ENCODE data around the gene CBX8.
A peak's percentile ranks its signal among the peaks of the same experiment; 100 is the strongest.

Gene CBX8

GRCh38 chr17:79830763-79831264 lies 33.9 kb upstream of the CBX8 start:
- no peaks in the 10 kb centered on the region for H3K9me3 Mint-ChIP-seq
- H3K27me3 Mint-ChIP-seq = peaks cover 9% of the 10 kb centered on the region
- intact Hi-C loops (cut with micrococcal nuclease) = no loop called here
- H3K27ac Mint-ChIP-seq = peak overlapping the region; percentile 79
- peaks cover 90% of the 10 kb centered on the region for H3K4me1 Mint-ChIP-seq (ENCODE audit: low read depth)
- peaks cover 32% of the 10 kb centered on the region for H3K36me3 Mint-ChIP-seq (ENCODE audit: low read depth)
- no peak overlapping the region for H3K4me3 Mint-ChIP-seq

GRCh38 chr17:79830303-79830702 lies 33.4 kb upstream of the CBX8 start:
- Mint-ChIP-seq H3K4me1 (ENCODE audit: low read depth) (peaks cover 90% of the 10 kb centered on the region), H3K4me3 (no peak overlapping the region), H3K27ac (no peak overlapping the region), H3K9me3 (no peaks in the 10 kb centered on the region), H3K36me3 (ENCODE audit: low read depth) (peaks cover 27% of the 10 kb centered on the region), H3K27me3 (peaks cover 9% of the 10 kb centered on the region)
- intact Hi-C loops (cut with micrococcal nuclease) = no loop called here

GRCh38 chr17:79829457-79829856 lies 32.6 kb upstream of the CBX8 start:
- H3K27me3 Mint-ChIP-seq = peaks cover 11% of the 10 kb centered on the region
- peaks cover 19% of the 10 kb centered on the region for H3K36me3 Mint-ChIP-seq (ENCODE audit: low read depth)
- no peak overlapping the region for H3K4me3 Mint-ChIP-seq
- peak overlapping the region; percentile 45 for H3K27ac Mint-ChIP-seq
- intact Hi-C loops (cut with micrococcal nuclease) = no loop called here
- H3K4me1 Mint-ChIP-seq (ENCODE audit: low read depth) = peaks cover 82% of the 10 kb centered on the region
- H3K9me3 Mint-ChIP-seq = no peaks in the 10 kb centered on the region

- H3K4me1 Mint-ChIP-seq (ENCODE audit: low read depth) = peaks cover 79% of the 10 kb centered on the region
- no peak overlapping the region for H3K4me3 Mint-ChIP-seq
- intact Hi-C loops (cut with micrococcal nuclease) = no loop called here
- H3K27me3 Mint-ChIP-seq = peaks cover 13% of the 10 kb centered on the region
- no peaks in the 10 kb centered on the region for H3K9me3 Mint-ChIP-seq
- peak overlapping the region; percentile 45 for H3K27ac Mint-ChIP-seq
- H3K36me3 Mint-ChIP-seq (ENCODE audit: low read depth) = peaks cover 14% of the 10 kb centered on the region
Observed at GRCh38 chr17:79829004-79829403, 32.1 kb upstream of the CBX8 start.

DNA sequence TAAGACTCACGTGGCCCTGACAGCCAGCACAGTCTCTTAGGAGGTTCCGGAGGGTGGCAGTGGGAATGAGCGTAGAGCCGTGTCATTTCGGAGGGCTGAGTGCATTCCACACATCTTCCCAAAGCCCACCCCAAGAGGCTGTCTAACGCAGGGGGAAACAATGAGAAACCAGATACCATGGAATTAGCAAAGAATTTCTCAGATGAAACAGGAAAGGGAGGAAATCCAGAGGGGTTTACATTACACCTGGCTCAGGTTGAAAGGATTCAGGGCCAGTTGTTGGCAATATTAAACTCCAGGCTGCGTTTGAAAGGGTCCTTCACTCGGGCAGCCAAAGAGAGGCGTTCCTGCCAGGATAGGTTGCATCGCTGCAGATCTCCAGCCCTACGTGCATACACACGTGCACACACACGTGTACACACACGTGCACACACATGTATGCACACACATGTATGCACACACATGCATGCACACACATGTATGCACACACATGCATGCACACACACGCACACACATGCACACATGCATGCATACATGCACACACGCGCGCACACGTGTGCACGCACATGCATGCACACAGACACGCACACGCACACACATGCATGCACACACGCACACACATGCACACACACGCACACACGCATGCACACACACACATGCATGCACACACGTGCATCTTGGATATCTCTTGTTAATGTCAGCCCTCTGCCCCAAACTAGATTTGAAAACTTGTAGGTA lies 30.1 kb upstream of the CBX8 start:
- Mint-ChIP-seq H3K36me3 (ENCODE audit: low read depth) (no peaks in the 10 kb centered on the region), H3K27ac (peak overlapping the region; percentile 62), H3K4me1 (ENCODE audit: low read depth) (peaks cover 67% of the 10 kb centered on the region), H3K27me3 (peaks cover 28% of the 10 kb centered on the region), H3K4me3 (no peak overlapping the region), H3K9me3 (no peaks in the 10 kb centered on the region)
- intact Hi-C loops (cut with micrococcal nuclease) = no loop called here

DNA sequence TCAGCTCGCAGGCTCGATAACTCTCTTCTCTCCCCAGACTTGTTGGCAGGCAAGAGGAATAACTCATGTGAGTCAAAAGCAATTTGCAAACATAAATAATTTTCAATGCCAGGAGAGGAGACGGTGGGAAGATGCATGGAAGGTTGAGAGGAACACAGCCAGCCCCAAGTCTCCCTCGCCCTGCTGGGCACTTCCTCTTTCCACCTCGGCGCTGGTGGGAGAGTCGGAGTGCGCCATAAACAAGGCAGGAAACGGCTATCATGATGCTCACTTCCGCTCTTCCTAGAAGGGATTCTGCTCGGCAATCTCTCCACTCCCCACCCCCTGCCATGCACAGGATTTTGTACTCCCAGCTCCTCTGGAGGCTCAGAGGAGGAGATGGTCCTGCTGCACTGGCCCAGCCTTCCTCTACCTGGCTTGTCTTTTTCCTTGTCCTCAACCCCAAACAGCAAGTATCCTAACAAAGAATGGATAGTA lies 29.4 kb upstream of the CBX8 start:
- Mint-ChIP-seq H3K4me1 (ENCODE audit: low read depth) (peaks cover 63% of the 10 kb centered on the region), H3K27me3 (peaks cover 33% of the 10 kb centered on the region), H3K4me3 (no peak overlapping the region), H3K36me3 (ENCODE audit: low read depth) (no peaks in the 10 kb centered on the region), H3K9me3 (no peaks in the 10 kb centered on the region), H3K27ac (peak overlapping the region; percentile 62)
- intact Hi-C loops (cut with micrococcal nuclease) = no loop called here

DNA sequence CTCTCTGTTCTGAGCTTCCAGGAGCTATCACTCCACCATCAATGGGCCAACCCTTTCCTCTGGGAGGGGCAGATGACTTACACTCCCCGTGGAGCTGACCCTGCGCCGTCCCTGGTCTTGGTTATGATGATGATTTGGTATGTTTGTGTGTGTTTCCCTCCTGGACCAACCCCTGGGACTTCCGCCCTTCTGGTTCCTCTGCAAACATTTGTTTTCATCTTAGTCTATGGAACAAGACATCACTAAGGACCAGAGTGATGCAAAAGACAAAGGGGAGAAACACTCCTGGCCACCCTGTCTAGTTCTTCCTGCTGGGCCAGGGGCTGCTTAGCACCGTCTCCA lies 28.7 kb upstream of the CBX8 start:
- Mint-ChIP-seq H3K9me3 (no peaks in the 10 kb centered on the region), H3K27ac (peak overlapping the region; percentile 62), H3K27me3 (peaks cover 40% of the 10 kb centered on the region), H3K4me1 (ENCODE audit: low read depth) (peaks cover 59% of the 10 kb centered on the region), H3K4me3 (no peak overlapping the region), H3K36me3 (ENCODE audit: low read depth) (no peaks in the 10 kb centered on the region)
- intact Hi-C loops (cut with micrococcal nuclease) = no loop called here

DNA sequence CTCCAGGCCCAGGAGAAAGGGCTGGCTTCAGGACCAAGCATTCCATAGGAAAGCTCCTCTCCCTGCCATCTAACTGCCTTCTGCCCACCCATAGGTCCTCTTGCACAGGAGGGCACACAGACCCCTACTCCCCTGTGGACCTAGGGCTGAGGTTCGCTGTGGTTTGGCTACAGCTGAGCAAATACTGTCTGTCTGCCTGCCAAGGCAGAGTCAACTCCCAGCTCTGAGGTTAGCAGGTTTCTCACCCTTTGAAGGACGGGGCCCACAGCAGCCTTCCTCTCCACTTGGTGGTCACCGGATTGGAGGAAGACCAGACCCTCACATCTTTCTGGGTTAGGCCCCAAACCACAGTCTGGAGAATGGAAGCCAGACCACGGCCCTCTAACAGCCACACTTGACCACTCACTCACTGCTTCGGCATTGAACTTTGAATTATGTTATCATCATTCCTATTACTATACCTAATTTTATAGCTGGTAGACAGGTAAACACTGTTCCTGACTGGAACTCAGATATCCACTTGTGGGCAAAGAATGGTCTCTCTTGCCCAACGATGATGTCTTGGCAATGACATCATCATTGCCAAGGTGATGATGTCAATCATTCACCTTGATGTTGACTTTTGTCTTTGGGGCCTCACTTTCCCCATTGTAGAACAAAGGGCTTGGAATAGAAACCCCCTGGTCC lies 28.2 kb upstream of the CBX8 start:
- intact Hi-C loops (cut with micrococcal nuclease) = no loop called here
- Mint-ChIP-seq H3K9me3 (no peaks in the 10 kb centered on the region), H3K27me3 (peaks cover 45% of the 10 kb centered on the region), H3K4me1 (ENCODE audit: low read depth) (peaks cover 55% of the 10 kb centered on the region), H3K4me3 (no peak overlapping the region), H3K27ac (no peak overlapping the region), H3K36me3 (ENCODE audit: low read depth) (no peaks in the 10 kb centered on the region)

DNA sequence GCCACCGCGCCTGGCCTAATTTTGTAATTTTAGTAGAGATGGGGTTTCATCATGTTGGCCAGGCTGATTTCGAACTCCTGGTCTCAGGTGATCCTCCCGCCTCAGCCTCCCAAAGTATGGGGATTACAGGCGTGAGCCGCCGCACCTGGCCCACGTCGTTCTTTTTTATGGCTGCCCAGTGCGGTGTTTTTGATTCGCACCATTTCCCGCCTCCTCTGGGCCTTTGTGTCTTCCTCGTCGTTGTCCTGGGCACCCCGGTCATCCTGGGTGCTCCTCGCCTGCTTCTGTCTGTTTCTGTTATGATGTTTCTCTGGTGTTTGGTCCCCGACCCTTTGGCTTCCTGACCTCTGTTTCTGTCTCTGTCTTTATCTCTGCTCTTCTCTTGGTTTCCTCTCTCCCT lies 27.4 kb upstream of the CBX8 start:
- Mint-ChIP-seq H3K27me3 (peaks cover 52% of the 10 kb centered on the region), H3K27ac (no peak overlapping the region), H3K4me3 (no peak overlapping the region), H3K9me3 (no peaks in the 10 kb centered on the region), H3K4me1 (ENCODE audit: low read depth) (peaks cover 47% of the 10 kb centered on the region), H3K36me3 (ENCODE audit: low read depth) (no peaks in the 10 kb centered on the region)
- intact Hi-C loops (cut with micrococcal nuclease) = no loop called here

DNA sequence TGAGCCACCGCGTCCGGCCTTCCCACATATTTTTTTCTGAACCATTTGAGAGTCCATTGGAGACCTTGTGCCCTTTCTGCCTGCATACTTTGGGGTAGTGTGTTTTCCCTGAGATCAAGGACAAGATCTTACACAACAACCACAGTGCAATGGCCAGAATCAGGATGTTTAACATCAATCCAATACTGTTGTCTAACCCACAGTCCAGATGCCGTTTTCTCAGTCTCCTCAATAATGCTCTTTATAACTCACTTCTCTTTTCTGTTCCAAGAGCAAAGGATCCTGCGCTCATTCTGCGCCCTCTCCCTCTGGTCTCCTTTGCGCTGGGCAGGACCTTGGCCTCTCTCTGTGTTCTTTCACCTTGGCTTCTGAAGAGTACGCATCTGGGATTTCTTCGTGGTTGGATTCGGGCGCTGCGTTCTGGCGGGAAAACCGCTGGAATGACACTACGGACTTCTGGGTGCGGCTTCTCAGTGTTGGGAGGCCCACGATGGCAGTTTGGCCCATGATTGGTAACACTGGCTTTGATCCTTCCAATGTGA lies 25.8 kb upstream of the CBX8 start:
- no peaks in the 10 kb centered on the region for H3K36me3 Mint-ChIP-seq (ENCODE audit: low read depth)
- H3K27me3 Mint-ChIP-seq = peaks cover 62% of the 10 kb centered on the region
- no peak overlapping the region for H3K4me3 Mint-ChIP-seq
- H3K4me1 Mint-ChIP-seq (ENCODE audit: low read depth) = peaks cover 31% of the 10 kb centered on the region
- no peaks in the 10 kb centered on the region for H3K9me3 Mint-ChIP-seq
- no peak overlapping the region for H3K27ac Mint-ChIP-seq
- intact Hi-C loops (cut with micrococcal nuclease) = no loop called here

DNA sequence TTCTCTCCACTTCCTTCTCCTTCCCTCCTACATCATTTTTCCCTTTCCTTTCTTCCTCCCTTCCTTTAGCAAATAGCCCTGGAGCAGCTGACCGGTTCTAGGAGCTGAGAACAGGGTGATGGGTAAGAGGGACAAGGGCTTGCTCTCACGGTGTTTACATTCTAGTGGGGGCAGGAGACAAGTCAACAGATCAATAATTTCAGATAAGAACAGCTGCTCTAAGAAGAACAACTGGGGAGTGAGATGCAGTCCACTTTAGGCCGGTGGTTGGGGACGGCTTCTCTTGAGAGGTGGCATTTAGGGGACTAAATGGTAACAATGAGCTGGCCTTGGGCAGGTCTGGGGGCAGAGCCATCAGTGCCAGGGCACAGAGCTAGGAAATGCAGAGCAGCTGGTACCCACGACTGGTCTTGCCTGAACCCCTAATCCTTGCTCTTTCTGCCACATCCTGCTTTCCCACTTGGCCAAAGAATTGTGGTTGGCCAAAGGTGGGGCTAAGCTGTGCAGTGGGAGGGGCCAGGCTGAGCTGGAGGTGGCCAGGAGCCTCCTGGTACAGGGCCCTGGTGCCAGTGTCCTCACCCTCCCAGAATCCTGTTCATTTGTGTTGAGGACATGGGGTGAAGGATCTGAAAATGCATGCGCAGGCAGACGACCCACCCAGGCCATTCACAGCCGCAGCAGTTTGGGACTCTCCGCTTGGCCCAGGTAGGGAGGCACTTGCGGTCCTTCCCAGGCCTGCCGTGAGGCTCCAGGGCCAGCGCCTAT lies 24.6 kb upstream of the CBX8 start:
- peaks cover 22% of the 10 kb centered on the region for H3K4me1 Mint-ChIP-seq (ENCODE audit: low read depth)
- H3K27ac Mint-ChIP-seq = no peak overlapping the region
- intact Hi-C loops (cut with micrococcal nuclease) = no loop called here
- peaks cover 73% of the 10 kb centered on the region for H3K27me3 Mint-ChIP-seq
- no peaks in the 10 kb centered on the region for H3K36me3 Mint-ChIP-seq (ENCODE audit: low read depth)
- H3K9me3 Mint-ChIP-seq = no peaks in the 10 kb centered on the region
- H3K4me3 Mint-ChIP-seq = no peak overlapping the region

DNA sequence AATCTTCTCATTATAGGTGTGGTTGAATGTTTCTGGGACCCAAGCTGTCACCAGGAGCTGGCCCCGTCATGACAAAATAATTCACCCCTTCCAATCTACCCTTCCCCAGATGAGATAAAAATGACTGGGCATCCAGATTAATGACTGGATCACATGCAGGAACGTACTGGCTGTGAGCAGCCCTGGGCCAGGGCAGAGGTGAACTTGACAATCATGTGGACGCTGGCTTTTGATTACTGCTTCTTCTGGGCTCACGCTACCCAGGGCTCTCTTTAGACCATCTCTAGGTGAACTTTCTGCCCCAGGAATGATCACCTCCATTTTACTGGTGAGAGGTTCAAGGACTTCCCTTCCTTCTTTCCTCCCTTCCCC lies 24.1 kb upstream of the CBX8 start:
- Mint-ChIP-seq H3K27ac (no peak overlapping the region), H3K27me3 (peaks cover 79% of the 10 kb centered on the region), H3K36me3 (ENCODE audit: low read depth) (no peaks in the 10 kb centered on the region), H3K9me3 (no peaks in the 10 kb centered on the region), H3K4me3 (no peak overlapping the region), H3K4me1 (ENCODE audit: low read depth) (peaks cover 17% of the 10 kb centered on the region)
- intact Hi-C loops (cut with micrococcal nuclease) = no loop called here

GRCh38 chr17:79819534-79820276 lies 22.8 kb upstream of the CBX8 start:
- H3K27me3 Mint-ChIP-seq = peaks cover 89% of the 10 kb centered on the region

More at GRCh38 chr17:79819534-79820276, 22.8 kb upstream of the CBX8 start:
- H3K36me3 Mint-ChIP-seq (ENCODE audit: low read depth) = no peaks in the 10 kb centered on the region
- H3K27ac Mint-ChIP-seq = no peak overlapping the region
- no peak overlapping the region for H3K4me3 Mint-ChIP-seq
- H3K9me3 Mint-ChIP-seq = no peaks in the 10 kb centered on the region
- peaks cover 10% of the 10 kb centered on the region for H3K4me1 Mint-ChIP-seq (ENCODE audit: low read depth)
- intact Hi-C loops (cut with micrococcal nuclease) = no loop called here
